GM18511 (cell line): ENCODE data around the gene KRTAP10-2.

ENCODE experiments used
- ATAC-seq: cut with Tn5 transposase; IDR thresholded peaks from one replicate; pipeline ENCODE4 v1.9.1; 2021; ENCODE audit warnings: mild to moderate bottlenecking, moderate library complexity; ENCODE audit not compliant: unreplicated experiment

The KRTAP10-2 gene

GRCh38 chr21:44527156-44527982, 23.9 kb downstream of the KRTAP10-2 start:
- ATAC-seq: no peak

GRCh38 chr21:44526096-44526997, 25.0 kb downstream of the KRTAP10-2 start:
- no peak for ATAC-seq

GRCh38 chr21:44525391-44526095, 25.8 kb downstream of the KRTAP10-2 start:
- no peak for ATAC-seq

GRCh38 chr21:44524414-44525371, 26.6 kb downstream of the KRTAP10-2 start:
- no peak for ATAC-seq

GRCh38 chr21:44523567-44524413, 27.5 kb downstream of the KRTAP10-2 start:
- ATAC-seq: no peak

- ATAC-seq: no peak
These were observed 28.5 kb downstream of the KRTAP10-2 start for GRCh38 chr21:44522753-44523204.

GRCh38 chr21:44521928-44522752, 29.2 kb downstream of the KRTAP10-2 start:
- no peak for ATAC-seq

GRCh38 chr21:44521301-44521927, 29.9 kb downstream of the KRTAP10-2 start:
- ATAC-seq: no peak

GRCh38 chr21:44520326-44521300, 30.7 kb downstream of the KRTAP10-2 start:
- no peak for ATAC-seq

GRCh38 chr21:44519346-44520325, 31.7 kb downstream of the KRTAP10-2 start:
- ATAC-seq: no peak

GRCh38 chr21:44518686-44519085, 32.6 kb downstream of the KRTAP10-2 start:
- no peak for ATAC-seq

- no peak for ATAC-seq
These were observed 34.0 kb downstream of the KRTAP10-2 start for GRCh38 chr21:44517175-44517899.

- no peak for ATAC-seq
These were observed 34.5 kb downstream of the KRTAP10-2 start for GRCh38 chr21:44516828-44517174.

GRCh38 chr21:44516342-44516741, 35.0 kb downstream of the KRTAP10-2 start:
- no peak for ATAC-seq
